ENCODE data around the gene EXOC4. TPM values are rescaled to one million over a fixed set of nuclear protein-coding genes. Genes with fewer than 3 reads are reported as not detected.

EXOC4 gene
- total and polyA plus RNA-seq, 9 donors, result 26.8 to 80.5 (median 70.7) TPM

DNA sequence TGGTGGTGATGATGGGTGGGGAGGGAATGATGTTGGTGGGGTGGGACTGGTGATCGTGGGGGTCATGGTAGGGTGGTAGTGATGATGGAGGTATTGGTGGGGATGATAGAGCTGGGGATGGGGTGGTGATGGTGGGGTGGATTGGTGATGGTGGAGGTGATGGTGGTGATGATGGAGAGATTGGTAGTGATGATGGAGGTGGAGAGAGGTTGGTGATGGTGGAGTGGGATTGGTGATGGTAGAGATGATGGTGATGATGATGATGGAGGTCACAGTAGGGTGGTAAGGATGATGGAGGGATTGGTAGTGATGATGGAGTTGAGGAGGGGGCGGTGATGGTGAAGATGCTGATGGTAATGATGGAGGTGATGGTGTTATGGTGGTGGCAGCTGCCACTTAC is 155.3 kb downstream of the EXOC4 start:
- Histone ChIP-seq H3K27ac (no peak overlapping the region), H3K4me1 (ENCODE audit: insufficient read depth) (peaks cover 1% of the 10 kb centered on the region), H3K4me3 (no peak overlapping the region), H3K27me3 (no peaks in the 10 kb centered on the region), H3K36me3 (no peaks in the 10 kb centered on the region), H3K9me3 (no peaks in the 10 kb centered on the region)
- intact Hi-C loops (cut with DNase I), result no loop called here
- no peak for TF ChIP-seq EP300 (IDR thresholded peaks at IDR 0.05)
- no peak for TF ChIP-seq POLR2A (IDR thresholded peaks at IDR 0.05)
- DNase-seq, result no peak
- 96 to 100% (median 98%) methylated on average over 2 of the region's 2 CpGs for WGBS, 3 donors

DNA sequence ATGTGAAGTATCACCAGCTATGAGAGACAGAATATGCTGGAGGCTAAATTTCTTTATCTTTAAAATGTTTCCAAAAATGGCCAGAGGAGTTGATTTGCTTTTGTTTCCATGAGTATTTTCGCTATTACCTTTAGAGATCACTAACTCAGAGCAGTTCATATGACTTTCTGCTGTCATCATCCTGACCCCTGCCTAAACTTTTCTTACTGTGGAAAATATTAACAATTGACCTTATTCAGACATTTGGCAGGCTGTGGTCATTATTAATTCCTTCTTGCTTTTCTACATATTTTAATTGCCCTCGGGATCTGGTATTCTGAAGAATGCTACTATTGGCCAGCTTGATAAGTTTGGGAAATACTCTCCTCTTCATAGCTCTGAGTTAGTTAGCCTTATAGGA is 156.5 kb downstream of the EXOC4 start:
- no peaks in the 10 kb centered on the region for H3K36me3 ChIP-seq
- H3K27ac ChIP-seq, result no peak overlapping the region
- no peak for DNase-seq
- 28 to 38% (median 32%) methylated on average over 2 of the region's 2 CpGs for WGBS, 3 donors
- intact Hi-C loops (cut with DNase I), result no loop called here
- no peak overlapping the region for H3K4me3 ChIP-seq
- no peaks in the 10 kb centered on the region for H3K9me3 ChIP-seq
- H3K4me1 ChIP-seq (ENCODE audit: insufficient read depth), result peaks cover 1% of the 10 kb centered on the region
- no peaks in the 10 kb centered on the region for H3K27me3 ChIP-seq
- TF ChIP-seq, protein P1, sequence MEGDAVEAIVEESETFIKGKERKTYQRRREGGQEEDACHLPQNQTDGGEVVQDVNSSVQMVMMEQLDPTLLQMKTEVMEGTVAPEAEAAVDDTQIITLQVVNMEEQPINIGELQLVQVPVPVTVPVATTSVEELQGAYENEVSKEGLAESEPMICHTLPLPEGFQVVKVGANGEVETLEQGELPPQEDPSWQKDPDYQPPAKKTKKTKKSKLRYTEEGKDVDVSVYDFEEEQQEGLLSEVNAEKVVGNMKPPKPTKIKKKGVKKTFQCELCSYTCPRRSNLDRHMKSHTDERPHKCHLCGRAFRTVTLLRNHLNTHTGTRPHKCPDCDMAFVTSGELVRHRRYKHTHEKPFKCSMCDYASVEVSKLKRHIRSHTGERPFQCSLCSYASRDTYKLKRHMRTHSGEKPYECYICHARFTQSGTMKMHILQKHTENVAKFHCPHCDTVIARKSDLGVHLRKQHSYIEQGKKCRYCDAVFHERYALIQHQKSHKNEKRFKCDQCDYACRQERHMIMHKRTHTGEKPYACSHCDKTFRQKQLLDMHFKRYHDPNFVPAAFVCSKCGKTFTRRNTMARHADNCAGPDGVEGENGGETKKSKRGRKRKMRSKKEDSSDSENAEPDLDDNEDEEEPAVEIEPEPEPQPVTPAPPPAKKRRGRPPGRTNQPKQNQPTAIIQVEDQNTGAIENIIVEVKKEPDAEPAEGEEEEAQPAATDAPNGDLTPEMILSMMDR (IDR thresholded peaks at IDR 0.05), result no peak
- TF ChIP-seq POLR2A (IDR thresholded peaks at IDR 0.05) (no peak), EP300 (IDR thresholded peaks at IDR 0.05) (no peak)

DNA sequence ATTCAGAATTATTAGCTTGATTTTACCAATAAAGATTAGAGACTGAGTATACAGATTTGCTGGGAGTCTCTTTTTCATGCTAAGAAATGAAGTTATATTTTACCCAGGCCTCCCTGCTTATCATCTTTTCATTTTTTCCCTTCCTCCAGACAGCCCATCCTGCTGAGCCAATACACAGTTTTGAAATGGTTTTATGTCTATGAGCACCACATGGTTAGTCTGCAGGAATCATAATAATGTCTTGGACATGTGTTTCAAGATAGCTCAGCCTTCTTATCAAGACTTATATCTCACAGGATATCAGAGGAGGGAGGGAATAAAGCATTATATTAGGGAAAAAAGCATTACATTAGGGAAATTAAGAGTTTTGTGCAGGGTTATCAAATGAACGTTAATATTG is 157.1 kb downstream of the EXOC4 start:
- TF ChIP-seq POLR2A (IDR thresholded peaks at IDR 0.05), result no peak
- TF ChIP-seq, protein P1 (IDR thresholded peaks at IDR 0.05), result no peak
- no peak for TF ChIP-seq EP300 (IDR thresholded peaks at IDR 0.05)
- H3K4me1 ChIP-seq (ENCODE audit: insufficient read depth), result peaks cover 1% of the 10 kb centered on the region
- H3K27ac ChIP-seq, result no peak overlapping the region
- intact Hi-C loops (cut with DNase I), result no loop called here
- H3K27me3 ChIP-seq, result no peaks in the 10 kb centered on the region
- no peak for DNase-seq
- H3K9me3 ChIP-seq, result no peaks in the 10 kb centered on the region
- no peak overlapping the region for H3K4me3 ChIP-seq
- 60 to 75% (median 64%) methylated on average over 1 of the region's 1 CpG for WGBS, 3 donors
- no peaks in the 10 kb centered on the region for H3K36me3 ChIP-seq

DNA sequence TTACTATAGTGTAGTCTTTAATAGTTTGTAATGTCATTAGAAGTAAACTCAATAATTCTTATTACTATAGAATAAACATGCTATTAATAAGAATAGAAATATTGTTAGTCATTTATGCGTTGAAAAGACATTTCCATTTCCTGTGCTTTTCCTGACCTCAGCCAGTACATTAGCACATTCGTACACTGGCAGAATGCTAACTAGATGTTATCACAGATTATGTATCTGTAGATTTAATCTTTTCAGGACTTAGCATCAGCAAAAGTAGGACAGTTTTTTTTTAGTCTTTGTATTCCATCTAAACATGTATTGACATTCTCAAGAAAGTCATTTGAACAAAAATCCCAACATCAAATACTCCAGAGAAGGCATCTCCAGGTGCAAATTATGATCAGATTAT is 158.5 kb downstream of the EXOC4 start:
- Histone ChIP-seq H3K27ac (no peak overlapping the region), H3K27me3 (no peaks in the 10 kb centered on the region), H3K9me3 (no peaks in the 10 kb centered on the region), H3K36me3 (no peaks in the 10 kb centered on the region), H3K4me3 (no peak overlapping the region), H3K4me1 (ENCODE audit: insufficient read depth) (peaks cover 1% of the 10 kb centered on the region)
- TF ChIP-seq, protein P1 (IDR thresholded peaks at IDR 0.05), result no peak
- TF ChIP-seq EP300 (IDR thresholded peaks at IDR 0.05) (no peak), POLR2A (IDR thresholded peaks at IDR 0.05) (no peak)
- WGBS, 3 donors, result 81 to 90% (median 83%) methylated on average over 2 of the region's 2 CpGs
- no peak for DNase-seq
- intact Hi-C loops (cut with DNase I), result no loop called here

DNA sequence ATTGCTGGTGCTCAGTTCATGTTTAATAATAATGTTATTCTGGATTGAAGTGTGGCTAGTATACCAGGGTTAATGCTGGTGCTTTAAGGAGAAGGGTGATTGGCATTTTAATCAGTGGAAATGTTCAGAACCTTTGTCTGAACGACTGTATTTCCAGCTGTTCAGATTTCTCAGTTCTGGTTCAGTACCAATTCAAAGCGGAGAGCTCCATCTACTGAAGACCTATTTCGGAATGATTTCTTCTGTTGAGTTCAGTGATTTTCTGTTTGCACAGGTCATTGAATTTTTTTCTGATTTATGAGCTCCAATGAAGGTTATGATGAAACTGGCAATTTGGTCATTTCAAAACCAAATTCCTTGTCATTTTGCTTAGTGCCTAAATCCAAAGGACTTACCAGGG is 160.1 kb downstream of the EXOC4 start:
- intact Hi-C loops (cut with DNase I), result no loop called here

More for the DNA sequence above, 160.1 kb downstream of the EXOC4 start:
- no peak overlapping the region for H3K4me3 ChIP-seq
- H3K27ac ChIP-seq, result no peak overlapping the region
- H3K4me1 ChIP-seq (ENCODE audit: insufficient read depth), result peaks cover 1% of the 10 kb centered on the region
- no peaks in the 10 kb centered on the region for H3K36me3 ChIP-seq
- WGBS, 3 donors, result 30 to 54% (median 33%) methylated on average over 3 of the region's 3 CpGs
- no peaks in the 10 kb centered on the region for H3K9me3 ChIP-seq
- TF ChIP-seq EP300 (IDR thresholded peaks at IDR 0.05), result no peak
- TF ChIP-seq, protein P1 (IDR thresholded peaks at IDR 0.05), result no peak
- no peak for TF ChIP-seq POLR2A (IDR thresholded peaks at IDR 0.05)
- DNase-seq, result no peak
- H3K27me3 ChIP-seq, result no peaks in the 10 kb centered on the region

Measured in ovary (tissue), 9 donors.